Testis (tissue), 2 donors: ENCODE data around the gene SPOCD1.

ENCODE experiments used
- POLR2A ChIP-seq: fragments of 450-650 bp; IDR thresholded peaks from one replicate; pipeline ENCODE4 v1.6.1; 2017; ENCODE audit warnings: antibody characterized with exemption, mild to moderate bottlenecking, moderate library complexity
- TF ChIP-seq, protein P1 (sequence below), 3 experiments: fragments of 450-650 bp in 2 of 3; fragments of 200-600 bp in 1 of 3; sonication (generic) in 1 of 3; IDR thresholded peaks; one replicate each; pipeline ENCODE4 v1.5.1; 2016 to 2019; ENCODE audit warnings: antibody characterized with exemption in 3 of 3, mild to moderate bottlenecking in 2 of 3, moderate library complexity in 1 of 3

DNA sequence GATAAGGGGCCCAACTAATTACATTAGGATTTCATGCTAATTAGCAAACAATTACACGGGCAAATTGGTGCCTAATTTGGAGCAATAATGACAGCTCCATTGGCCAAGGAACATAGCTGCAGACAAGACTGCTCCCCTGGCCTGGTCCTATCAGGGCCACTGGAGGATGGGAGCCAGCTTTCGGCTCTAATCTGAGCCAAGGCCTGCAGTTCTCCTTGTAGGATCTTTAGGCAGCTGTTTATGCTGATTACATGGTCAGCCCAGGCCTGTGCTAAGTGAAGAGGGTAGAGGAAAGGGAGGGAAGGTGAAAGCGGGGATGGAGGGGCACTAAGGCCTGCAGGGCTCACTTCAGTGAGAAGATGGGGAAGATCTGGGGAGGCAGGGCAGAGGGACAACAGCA, 39.3 kb downstream of the SPOCD1 start:
- no peak for TF ChIP-seq POLR2A
- TF ChIP-seq, protein P1, sequence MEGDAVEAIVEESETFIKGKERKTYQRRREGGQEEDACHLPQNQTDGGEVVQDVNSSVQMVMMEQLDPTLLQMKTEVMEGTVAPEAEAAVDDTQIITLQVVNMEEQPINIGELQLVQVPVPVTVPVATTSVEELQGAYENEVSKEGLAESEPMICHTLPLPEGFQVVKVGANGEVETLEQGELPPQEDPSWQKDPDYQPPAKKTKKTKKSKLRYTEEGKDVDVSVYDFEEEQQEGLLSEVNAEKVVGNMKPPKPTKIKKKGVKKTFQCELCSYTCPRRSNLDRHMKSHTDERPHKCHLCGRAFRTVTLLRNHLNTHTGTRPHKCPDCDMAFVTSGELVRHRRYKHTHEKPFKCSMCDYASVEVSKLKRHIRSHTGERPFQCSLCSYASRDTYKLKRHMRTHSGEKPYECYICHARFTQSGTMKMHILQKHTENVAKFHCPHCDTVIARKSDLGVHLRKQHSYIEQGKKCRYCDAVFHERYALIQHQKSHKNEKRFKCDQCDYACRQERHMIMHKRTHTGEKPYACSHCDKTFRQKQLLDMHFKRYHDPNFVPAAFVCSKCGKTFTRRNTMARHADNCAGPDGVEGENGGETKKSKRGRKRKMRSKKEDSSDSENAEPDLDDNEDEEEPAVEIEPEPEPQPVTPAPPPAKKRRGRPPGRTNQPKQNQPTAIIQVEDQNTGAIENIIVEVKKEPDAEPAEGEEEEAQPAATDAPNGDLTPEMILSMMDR (IDR thresholded peaks at IDR 0.05), result no peak
